H54 (cell line): ENCODE measurements around the gene SHISA8.

Source experiments
- DNase-seq: peaks from one replicate; pipeline ENCODE4 v3.0.0; 2011; ENCODE audit warnings: low spot score, mixed read lengths; ENCODE audit not compliant: insufficient read length
- FAIRE-seq: peaks from 3 replicates; lab custom pipeline; 2011; peaks lifted over from hg19 to GRCh38; lab: Jason Lieb, UNC
- POLR2A ChIP-seq: IDR thresholded peaks from 2 replicates; pipeline ENCODE4 v1.6.1; 2011; ENCODE audit warnings: low read depth, mild to moderate bottlenecking, low read length

Gene SHISA8

DNA sequence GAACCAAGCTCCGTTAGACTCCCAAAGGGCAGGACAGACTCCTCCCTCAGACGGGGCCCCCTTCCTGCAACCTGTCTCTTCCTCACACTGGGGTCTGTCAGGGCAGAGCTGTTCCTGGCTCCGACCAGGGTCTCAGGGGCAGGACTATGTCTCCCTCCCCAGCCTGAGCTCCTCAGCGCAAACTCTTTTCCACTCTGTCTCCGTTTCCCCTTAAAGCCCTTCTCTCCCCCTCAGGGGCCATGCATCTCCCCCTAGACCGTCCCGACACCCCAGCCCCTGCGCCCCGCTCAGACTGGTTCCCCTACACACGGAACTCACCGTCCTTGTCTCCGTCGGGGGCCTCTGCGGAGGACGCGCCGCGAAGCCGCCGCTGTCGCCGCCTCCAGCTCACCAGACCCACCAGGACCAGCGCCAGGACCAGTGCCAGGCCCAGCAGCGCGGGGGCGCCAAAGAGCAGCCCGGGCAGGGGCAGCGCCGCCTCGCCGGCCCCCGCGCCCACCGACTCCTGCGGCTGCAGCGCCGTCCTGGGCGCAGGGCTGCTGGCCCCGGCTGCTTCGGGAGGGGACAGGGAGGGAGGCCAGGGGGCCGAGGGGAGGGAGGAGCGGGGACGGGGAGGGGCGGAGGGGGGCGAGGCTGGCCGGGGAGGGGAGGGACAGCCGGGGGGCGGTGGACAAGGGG is 11.0 kb upstream of the SHISA8 start:
- FAIRE-seq (no peak), DNase-seq (no peak)
- no peak for TF ChIP-seq POLR2A

DNA sequence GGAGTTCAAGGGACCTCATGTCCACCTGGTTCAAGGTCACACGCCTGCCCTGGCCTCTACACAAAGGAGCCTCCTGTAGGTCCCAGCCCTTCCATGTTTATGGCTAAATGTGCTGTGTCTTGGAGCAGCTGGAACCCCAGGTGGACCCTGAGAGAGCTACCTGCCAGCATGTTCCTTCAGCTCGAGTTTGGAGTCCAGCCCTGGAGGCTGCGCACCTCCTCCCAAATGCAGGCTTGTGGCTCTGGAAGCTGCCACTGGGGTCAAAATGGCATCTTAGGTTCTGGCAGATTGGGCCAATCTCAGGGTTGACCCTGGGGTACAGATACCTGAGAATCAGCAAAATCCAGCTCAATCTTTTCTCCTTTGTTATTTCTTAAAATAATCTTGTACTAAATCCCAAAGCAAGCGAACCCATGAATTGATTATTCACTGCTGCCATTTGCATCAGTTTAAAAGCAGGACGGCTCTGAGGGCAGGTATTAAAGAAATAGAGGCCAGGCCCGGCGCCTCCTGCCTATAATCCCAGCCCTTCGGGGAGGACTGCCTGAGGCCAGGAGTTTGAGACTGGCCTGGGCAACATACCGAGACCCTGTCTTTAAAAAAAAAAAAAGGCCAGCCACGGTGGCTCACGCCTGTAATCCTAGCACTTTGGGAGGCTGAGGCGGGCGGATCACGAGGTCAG is 8.9 kb upstream of the SHISA8 start:
- FAIRE-seq (no peak), DNase-seq (no peak)
- no peak for TF ChIP-seq POLR2A

DNA sequence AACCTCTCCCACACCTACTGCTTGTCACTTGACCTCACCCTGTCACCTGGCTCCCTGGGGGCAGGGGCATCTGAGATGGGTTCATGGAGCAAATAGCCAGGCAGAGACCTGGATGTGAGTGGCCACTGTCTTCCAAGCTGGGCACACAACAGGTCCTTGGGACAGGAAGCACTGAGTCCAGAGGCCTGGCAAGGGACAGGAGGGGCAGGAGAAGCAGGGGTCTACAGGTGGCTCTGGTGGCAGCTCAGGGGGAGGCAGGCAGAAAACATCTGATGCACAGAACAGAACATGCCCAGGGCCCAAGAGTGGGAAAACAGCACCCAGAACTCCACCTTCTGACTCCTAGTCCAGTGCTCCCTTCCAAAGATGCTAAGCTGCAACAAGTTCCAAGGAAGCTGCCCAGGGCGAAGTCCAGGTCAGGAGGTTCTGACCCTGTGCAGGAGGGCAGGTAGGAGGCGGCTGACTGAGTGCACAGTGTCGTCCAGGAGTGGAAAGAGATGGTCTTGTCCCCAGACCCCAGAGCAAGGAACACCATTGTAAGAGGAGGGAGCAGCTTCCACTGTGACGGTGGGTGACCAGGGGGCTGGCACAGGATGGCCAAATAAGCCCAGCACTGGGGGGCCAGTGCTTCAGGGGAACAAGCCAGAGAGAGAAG is 8.2 kb upstream of the SHISA8 start:
- FAIRE-seq (no peak), DNase-seq (no peak)
- TF ChIP-seq POLR2A: no peak

DNA sequence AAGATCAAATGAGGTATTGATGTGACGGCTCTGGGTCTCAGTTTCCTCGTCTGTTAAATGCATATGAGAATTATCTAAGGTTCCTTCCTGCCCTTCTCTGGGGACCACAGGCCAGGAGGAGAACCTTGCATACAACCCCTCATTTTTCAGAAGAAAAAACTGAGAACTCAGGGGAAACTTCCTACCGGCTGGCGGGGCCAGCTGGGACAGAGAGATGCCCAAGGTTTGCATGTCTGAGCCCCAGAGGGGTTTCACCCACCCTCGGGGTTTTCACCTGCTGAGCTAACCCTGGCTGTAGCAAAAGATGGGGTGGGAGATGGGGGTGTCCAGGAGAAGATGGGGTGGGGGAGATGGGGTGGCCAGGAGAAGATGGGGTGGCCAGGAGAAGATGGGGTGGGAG is 7.5 kb upstream of the SHISA8 start:
- DNase-seq: no peak
- TF ChIP-seq POLR2A: no peak
- no peak for FAIRE-seq

DNA sequence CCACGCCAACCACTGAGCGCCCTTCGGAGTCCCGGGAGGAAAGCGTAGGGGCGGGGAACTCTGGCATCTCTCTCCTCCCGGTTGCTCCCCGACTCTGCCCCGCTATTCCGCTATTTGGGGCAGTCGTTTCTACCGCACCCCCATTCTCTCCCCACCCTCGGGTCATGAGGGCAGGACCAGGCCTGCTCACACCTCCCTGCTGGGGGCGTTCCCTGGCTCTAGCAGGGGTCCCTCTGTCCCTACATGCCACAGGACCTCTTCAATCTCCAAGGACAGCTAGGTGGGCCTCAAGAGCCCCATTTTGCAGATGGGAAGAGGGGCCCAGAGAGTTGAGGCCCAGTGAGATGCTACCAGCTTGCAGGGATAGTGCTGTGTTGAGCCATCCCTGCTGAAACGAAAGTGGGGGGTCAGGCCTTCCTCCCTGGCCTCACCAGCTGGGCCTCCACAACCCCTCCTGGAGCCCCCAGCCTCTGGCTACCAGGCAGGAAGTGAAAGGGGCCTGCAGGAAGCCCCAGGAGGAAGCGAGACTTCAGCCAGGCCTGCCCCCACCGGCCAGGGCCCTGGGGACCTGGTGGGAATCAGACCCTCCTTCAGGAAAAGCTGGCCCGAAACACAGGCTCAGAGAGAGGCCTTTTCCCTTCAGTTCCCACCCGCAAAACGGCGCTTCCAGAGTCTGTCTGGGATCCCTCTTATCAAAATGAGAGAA is 5.5 kb upstream of the SHISA8 start:
- no peak for FAIRE-seq
- DNase-seq: no peak
- TF ChIP-seq POLR2A: no peak

DNA sequence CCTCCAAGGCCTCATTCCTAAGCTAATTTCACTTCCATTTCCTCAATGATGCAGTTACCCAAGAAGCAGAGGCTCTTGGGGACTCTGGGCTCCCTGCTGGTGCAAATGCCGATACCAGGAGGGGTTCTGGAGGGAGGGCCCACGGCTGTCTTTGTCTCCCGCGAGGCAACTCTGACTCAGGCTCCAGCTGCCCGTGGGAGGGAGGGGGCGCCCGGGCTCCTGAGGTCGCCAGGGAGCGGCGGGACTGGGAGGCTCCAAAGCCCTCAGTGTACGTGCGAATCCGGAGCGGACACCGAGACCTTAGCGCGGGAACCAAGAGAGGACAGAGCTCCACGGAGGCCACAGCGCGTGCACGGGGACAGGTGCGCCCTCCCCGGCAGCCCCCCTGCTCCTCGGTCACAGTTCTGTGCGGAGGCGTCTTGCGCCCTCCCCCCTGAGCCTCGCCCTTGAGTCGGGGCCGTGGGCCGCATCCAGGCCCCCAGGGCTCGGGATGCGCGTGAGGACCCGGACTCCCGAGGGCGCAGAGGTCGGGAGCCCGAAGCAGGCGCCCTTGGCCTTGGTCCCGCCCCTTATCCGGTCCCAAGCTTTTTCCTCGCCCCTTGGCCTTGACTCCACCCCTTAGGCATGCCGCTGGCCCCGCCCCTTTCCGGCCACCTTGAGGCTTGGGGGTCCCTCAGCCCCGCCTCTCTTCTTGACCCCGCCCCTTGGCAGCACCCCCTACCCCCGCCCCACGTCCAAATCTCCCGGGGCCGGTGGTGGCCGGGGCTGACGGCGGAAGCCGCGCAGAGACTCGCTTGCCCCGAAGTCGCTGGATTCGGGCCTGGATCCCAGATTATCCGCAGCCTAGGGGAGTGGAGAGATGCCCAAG is 4.7 kb upstream of the SHISA8 start:
- FAIRE-seq: no peak
- no peak for TF ChIP-seq POLR2A
- DNase-seq: no peak

DNA sequence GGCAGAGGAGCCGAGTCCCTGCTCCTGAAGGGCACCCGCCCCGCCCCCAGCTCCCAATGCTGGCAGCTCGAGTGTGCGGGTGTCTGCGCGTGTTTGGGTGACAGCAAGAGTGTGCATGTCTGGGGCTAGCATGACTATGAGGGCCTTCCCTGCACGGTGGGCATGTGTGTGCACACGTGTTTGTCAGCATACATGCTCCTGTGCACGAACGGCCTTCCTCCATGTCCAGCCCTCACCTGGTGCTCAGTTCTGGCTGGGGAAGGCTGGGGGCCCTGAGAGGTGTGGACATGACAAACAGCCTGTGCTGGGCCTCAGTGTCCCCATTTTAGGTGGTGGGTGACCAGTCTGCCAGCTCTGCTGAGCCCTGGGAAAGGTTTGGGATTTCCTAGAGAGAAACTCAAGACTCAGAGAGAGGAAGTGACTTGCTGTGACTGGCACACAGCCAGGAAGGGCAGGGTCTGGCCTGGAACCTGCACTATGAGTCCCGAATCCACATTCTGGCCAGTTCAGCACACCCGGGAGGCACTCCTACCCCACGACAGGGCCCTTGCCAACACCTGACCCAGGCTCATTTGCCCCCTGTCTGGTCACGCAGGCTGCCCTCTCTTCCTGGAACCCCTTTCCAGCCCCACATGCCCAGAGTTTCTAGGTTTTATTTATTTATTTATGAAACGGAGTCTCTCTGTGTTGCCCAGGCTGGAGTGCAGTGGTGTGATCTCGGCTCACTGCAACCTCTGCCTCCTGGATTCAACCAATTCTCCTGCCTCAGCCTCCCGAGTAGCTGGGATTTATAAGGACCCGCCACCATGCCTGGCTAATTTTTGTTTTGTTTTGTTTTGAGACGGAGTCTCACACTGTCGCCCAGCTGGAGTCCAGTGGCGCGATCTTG is 3.3 kb upstream of the SHISA8 start:
- DNase-seq (peak; percentile 84), FAIRE-seq (peak; percentile 23)
- TF ChIP-seq POLR2A: no peak

DNA sequence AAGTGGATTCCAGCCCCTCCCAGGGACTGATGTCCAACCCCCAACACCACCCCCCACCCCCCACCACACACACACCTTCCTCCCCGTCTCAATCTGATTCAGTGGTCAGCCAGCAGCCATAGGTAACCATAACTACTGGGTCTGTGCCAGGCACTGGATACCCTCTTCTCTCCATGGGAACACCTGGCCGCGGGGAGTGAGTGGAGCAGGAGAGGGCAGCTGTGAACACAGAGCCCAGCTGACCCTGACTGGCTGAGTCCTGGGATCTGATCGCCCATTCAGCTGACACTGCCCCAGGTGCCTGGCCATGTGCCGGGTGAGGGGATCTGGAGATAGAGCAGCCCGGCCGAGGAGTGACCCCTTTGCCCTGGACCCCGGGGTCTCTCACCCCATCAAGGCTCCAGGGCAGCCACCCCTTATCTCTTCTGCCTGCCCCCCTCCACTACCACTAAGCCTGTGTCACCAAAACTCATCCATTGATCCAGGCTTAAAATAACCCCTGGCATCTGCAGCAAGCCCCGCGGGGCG is 2.6 kb upstream of the SHISA8 start:
- TF ChIP-seq POLR2A: no peak
- DNase-seq (no peak), FAIRE-seq (no peak)

DNA sequence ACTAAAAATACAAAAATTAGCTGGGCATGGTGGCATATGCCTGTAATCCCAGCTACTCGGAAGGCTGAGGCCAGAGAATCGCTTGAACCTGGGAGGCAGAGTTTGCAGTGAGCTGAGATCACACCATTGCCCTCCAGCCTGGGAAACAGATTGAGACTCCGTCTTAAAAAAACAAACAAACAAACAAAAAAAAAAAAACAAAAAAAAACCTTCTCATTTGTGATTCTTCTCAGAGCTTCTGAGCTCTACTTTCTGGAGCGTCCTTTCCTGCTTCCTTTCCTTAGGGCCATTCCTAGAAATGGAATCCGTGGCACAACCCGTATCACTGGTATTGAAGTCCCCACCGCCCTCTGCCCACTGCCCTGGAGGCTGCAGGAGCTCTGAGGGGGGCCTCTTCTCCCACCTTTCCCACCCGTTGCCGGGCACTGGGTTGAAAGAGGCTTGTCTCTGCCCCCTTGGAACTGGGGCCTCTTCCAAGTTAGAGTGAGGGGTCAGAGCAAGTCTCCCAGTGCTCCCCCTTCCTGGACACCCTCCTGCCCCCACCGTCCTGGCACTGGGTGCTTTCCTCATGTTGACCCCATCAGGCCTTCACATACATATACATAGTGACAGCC is 2.0 kb upstream of the SHISA8 start:
- FAIRE-seq (no peak), DNase-seq (no peak)
- TF ChIP-seq POLR2A: no peak

DNA sequence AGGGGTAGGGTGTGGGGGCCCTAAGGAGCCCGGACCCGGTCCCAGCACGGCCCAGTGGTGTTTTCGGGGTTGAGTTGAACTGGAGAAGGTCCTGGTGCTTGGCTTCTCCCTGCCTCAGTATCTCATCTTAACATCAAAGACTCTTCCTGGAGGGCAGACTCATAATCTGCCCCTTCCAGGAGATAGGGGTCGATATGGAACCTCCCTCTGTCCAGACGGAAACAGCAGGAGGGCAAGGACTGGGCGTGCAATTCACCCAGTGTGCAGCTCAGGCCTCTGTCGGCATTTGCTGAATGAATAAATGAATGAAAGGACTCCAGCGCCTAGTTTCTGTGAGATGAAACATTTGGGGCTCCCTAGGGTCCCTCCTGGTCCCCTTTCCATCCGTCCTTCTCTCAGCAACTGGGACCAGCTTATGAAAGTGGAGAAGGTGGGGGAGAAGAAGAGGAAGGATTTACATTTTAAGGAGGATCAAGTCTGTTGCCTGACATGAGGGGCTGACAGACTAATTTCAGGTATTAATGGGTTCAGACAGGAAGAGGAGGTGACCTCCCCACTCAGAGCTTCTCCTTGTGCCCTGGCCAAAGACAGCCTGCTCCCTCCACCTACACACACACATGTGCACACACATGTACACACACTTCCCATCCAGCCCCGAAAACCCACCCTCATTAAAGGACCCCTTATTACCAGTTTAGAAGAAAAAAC is 1.1 kb upstream of the SHISA8 start:
- no peak for FAIRE-seq
- TF ChIP-seq POLR2A: no peak
- DNase-seq: no peak

DNA sequence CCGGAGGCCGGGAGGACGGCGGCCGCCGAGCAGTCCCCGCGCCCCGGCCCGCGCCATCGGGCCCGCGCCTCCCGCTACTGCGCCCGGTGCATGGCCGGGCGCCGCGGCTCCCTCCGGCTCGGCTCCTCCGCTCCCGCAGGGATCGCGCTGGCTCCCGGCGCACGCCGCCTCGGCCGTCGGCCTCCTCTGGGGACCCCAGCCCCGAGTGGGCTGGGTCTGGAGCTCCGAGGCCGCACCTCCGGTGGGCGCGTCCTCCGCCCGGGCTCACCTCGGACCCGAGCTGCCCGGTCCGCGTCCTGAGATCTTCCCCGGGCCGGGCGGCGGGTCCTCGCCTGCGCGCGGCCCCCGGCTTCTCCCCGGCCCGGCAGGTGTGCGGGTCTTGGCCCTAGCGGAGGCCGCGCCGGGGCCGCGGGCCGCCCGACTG is 251 bp downstream of the SHISA8 start:
- DNase-seq: no peak
- no peak for FAIRE-seq
- no peak for TF ChIP-seq POLR2A
